Activated CD4-positive, alpha-beta T cell treated with anti-CD3 and anti-CD28 coated beads, Interleukin-2, amount 50 U/mL, for 16 hours (primary cell): ENCODE measurements around the gene ABCG4.

Experiments
- DNase-seq: peaks from one replicate; pipeline ENCODE4 v3.0.0-alpha.2; 2020

The ABCG4 gene

DNA sequence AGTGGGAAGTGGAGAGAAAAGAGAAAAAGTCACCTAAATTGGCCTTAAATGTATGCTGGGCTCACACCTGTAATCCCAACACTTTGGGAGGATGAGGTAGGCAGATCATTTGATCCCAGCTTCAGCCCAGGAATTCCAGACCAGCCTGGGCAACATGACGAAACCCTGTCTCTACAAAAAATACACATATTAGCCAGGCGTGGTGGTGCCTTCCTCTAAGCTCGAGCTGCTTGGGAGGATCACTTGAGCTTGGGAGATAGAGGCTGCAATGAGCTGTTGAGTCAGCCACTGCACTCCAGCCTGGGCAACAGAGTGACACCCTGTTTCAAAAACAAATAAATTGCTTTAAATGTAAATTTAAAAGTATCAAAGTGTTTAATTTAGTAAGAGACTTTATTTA is 61.2 kb downstream of the ABCG4 start:
- DNase-seq: no peak
